HG03097 (cell line): Measurements from ENCODE around the gene LDHD.

Experiments used
- ATAC-seq: cut with Tn5 transposase; IDR thresholded peaks from one replicate; pipeline ENCODE4 v1.9.1; 2021; ENCODE audit not compliant: unreplicated experiment, low FRiP score

Gene LDHD

DNA sequence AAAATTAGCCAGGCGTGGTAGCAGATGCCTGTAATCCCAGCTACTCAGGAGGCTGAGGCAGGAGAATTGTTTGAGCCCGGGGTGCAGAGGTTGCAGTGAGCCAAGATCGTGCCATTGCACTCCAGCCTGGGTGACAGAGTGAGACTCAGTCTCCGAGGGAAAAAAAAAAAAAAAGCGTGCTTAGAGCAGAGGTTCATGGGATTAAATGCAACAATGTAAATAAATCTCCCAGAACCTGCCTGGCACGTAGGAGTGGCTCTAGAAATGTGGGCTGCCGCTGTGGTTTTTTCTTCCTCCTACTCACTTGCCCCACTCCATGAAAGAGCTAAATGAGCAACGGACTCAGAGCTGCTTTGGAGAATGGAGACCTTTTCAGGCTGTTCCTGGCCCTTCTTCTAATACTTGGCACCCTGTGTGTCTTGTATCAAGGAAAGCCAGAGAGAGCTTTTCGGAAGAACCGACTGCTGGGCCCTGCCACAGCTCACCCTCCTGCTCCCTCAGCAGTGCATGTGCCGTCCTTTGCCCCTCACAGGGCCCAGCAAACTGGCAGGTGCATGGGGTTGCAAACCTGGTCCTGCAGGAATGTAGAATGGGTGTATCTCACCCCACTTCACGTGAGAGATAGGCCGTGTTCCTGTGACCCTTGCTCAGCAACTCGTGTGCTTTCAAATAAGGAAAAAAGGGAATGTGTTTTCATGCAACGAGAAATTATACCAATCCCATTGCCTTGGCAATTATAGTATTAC is 52.0 kb downstream of the LDHD start:
- ATAC-seq, result no peak

DNA sequence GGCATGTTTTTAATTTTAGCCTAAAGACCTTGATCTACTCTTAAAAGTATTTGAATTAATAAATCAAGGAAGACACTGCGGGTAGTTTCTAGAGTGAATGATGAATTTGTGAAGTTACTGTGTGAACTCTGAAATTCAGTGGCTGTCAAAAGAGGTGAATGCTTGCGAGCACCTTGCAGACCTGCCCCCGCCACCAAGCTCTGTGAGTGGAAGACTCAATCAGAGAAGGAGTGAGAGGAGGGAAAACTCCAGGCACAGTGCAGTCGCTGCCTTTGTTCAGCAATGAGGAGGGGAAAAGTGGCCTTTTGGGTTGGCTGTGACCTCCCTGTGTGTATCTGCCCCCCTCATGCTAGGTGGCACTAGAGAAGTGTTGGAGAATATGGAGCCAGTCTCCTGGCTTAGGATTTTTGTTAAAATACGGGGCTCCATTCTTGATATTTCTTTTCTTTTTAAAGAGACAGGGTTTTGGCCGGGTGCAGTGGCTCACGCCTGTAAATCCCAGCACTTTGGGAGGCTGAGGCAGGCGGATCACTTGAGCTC is 53.0 kb downstream of the LDHD start:
- ATAC-seq, result no peak

DNA sequence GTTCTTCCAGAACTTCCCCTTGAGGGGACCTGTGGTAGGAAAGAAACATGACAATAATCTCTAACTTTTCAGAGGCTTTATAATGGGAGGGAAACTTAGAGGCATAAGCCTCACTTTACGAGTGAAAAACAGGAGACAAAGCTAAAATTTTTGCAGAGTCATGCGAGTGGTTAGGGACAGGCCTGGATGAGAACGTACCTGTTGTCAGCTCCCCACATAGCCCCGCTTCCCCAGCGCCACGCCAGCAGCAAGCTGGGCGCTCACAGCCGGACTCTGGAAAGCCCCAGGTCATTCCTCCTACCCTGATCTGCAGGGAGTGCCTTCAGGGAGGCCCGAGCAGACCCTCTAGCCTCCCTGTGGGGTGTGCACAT is 53.6 kb downstream of the LDHD start:
- no peak for ATAC-seq

DNA sequence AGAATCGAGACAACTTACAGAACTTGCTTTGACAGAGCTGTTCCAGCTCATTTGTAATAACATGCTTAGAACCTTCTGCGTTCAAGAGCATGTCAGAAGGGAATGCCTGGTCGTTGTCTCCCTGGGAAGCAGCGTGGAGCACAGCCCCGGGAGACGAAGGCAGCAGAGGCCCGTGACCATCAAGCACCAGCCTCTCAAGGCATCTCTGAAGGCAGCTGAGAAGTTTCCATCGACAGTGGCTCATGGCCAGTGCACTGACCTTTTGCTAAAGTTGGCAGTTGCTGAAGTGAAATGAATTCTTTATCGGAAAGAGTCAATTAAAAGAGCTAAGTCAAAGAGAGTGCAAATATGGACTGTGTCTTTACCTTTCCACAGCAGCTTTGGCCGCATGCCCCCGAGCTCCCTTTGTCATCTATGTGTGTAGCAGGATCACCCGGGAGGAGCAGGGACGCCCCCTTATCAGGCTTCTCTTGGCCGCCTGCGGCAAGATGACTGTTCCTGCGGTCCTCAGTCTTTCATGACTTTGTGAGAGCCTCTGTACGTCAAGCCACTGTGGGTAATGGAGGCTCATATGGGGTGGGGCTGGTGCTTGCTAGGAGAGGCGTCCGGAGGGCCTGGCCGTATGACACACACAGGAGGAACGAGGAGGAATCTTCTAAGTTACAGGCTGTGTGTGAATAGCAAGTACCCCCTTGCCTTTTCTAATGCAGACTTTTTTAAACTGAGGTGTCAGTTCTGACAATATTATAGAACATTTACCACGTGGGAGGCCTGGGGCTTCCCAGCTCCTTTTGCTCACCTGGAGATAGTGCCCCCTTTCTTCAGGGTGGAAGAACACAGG is 54.2 kb downstream of the LDHD start:
- no peak for ATAC-seq
